HepG2 (cell line): Measurements from ENCODE around the gene TOB1. TPM values are rescaled to one million over a fixed set of nuclear protein-coding genes. Genes with fewer than 3 reads are reported as not detected.

Experiments
- AHR ChIP-seq: IDR thresholded peaks from 2 replicates; pipeline ENCODE4 v1.6.1; 2018; ENCODE audit warnings: missing genetic modification reagents, missing compliant biosample characterization
- CENPX ChIP-seq: sonication (generic); formaldehyde crosslinking; IDR thresholded peaks from 2 replicates; pipeline ENCODE4 v1.9.0; 2021; ENCODE audit warnings: mild to moderate bottlenecking, missing genetic modification reagents, moderate library complexity
- GRHL1 ChIP-seq: sonication (generic); formaldehyde crosslinking; conservative IDR thresholded peaks from 2 replicates; pipeline ENCODE4 v1.8.0; 2022; ENCODE audit warnings: missing genetic modification reagents
- IRX3 ChIP-seq: sonication (generic); formaldehyde crosslinking; IDR thresholded peaks from 2 replicates; pipeline ENCODE4 v1.8.1; 2023; ENCODE audit warnings: mild to moderate bottlenecking, low read depth, missing genetic modification reagents, borderline replicate concordance
- NFIB ChIP-seq: sonication (generic); formaldehyde crosslinking; IDR thresholded peaks from 2 replicates; pipeline ENCODE4 v1.9.0; 2021; ENCODE audit warnings: missing genetic modification reagents, mild to moderate bottlenecking, borderline replicate concordance
- PAX8 ChIP-seq: sonication (generic); formaldehyde crosslinking; IDR thresholded peaks from 2 replicates; pipeline ENCODE4 v1.8.0; 2022; ENCODE audit warnings: mild to moderate bottlenecking, missing genetic modification reagents, borderline replicate concordance
- RFXANK ChIP-seq: IDR thresholded peaks from 2 replicates; pipeline ENCODE4 v1.6.1; 2016
- SATB2 ChIP-seq: sonication (generic); formaldehyde crosslinking; IDR thresholded peaks from 2 replicates; pipeline ENCODE4 v1.5.0; 2020; ENCODE audit warnings: missing genetic modification reagents
- SMAD3 ChIP-seq: sonication (generic); formaldehyde crosslinking; IDR thresholded peaks from 2 replicates; pipeline ENCODE4 v1.4.0; 2020; ENCODE audit warnings: missing genetic modification reagents
- SP5 ChIP-seq: IDR thresholded peaks from 2 replicates; pipeline ENCODE4 v1.6.1; 2016; ENCODE audit warnings: low read depth, borderline replicate concordance
- UBTF ChIP-seq: sonication (generic); formaldehyde crosslinking; IDR thresholded peaks from 2 replicates; pipeline ENCODE4 v1.4.0; 2020; ENCODE audit warnings: mild to moderate bottlenecking, missing genetic modification reagents
- WIZ ChIP-seq: sonication (generic); formaldehyde crosslinking; IDR thresholded peaks from 2 replicates; pipeline ENCODE4 v1.5.1; 2020; ENCODE audit warnings: mild to moderate bottlenecking, missing genetic modification reagents
- ZBTB7B ChIP-seq: sonication (generic); formaldehyde crosslinking; IDR thresholded peaks from 2 replicates; pipeline ENCODE4 v1.4.0; 2020; ENCODE audit warnings: missing genetic modification reagents
- ZFP90 ChIP-seq: sonication (generic); formaldehyde crosslinking; IDR thresholded peaks from 2 replicates; pipeline ENCODE4 v1.8.0; 2022; ENCODE audit warnings: missing genetic modification reagents, mild to moderate bottlenecking, inconsistent platforms, borderline replicate concordance
- ZMYM3 ChIP-seq: sonication (generic); formaldehyde crosslinking; IDR thresholded peaks from 2 replicates; pipeline ENCODE4 v1.5.1; 2020; ENCODE audit warnings: mild to moderate bottlenecking, missing genetic modification reagents
- ZNF224 ChIP-seq: sonication (generic); formaldehyde crosslinking; IDR thresholded peaks from 2 replicates; pipeline ENCODE4 v1.5.0; 2020; ENCODE audit warnings: mild to moderate bottlenecking, missing genetic modification reagents
- ZNF234 ChIP-seq: sonication (generic); formaldehyde crosslinking; conservative IDR thresholded peaks from 2 replicates; pipeline ENCODE4 v1.5.1; 2020; ENCODE audit warnings: mild to moderate bottlenecking, missing genetic modification reagents
- ZNF362 ChIP-seq: sonication (generic); formaldehyde crosslinking; IDR thresholded peaks from 2 replicates; pipeline ENCODE4 v1.4.0; 2020; ENCODE audit warnings: missing genetic modification reagents, mild to moderate bottlenecking, borderline replicate concordance
- ZNF589 ChIP-seq: sonication (generic); formaldehyde crosslinking; conservative IDR thresholded peaks from 2 replicates; pipeline ENCODE4 v1.8.0; 2022; ENCODE audit warnings: mild to moderate bottlenecking, moderate library complexity, missing genetic modification reagents
- ZNF761 ChIP-seq: sonication (generic); formaldehyde crosslinking; conservative IDR thresholded peaks from 2 replicates; pipeline ENCODE4 v1.4.0; 2020; ENCODE audit warnings: mild to moderate bottlenecking, missing genetic modification reagents
- polyA plus RNA-seq, 8 experiments: library from polyadenylated mRNA; depleted of rRNA in 3 of 8; stranded (reverse) in 7 of 8; unstranded in 1 of 8; fragments of >200 nt; fragmentation: Illumina TruSeq in 4 of 8; extraction: Trizol in 4 of 8; gene quantifications; 2 replicates each; pipeline versions ENCODE4 v1.2.1 to v1.2.3, GENCODE V29; 2011 to 2016; ENCODE audit warnings: low read depth in 4 of 8, missing spikeins in 1 of 8, mixed read lengths in 1 of 8; ENCODE audit not compliant: insufficient read depth in 1 of 8
- total RNA-seq, 5 experiments: library from RNA; depleted of rRNA; stranded (reverse); fragments of >200 nt; fragmentation: Illumina TruSeq; extraction: Trizol; gene quantifications; 2 replicates each; pipeline ENCODE4 v1.2.3, GENCODE V29; 2016; ENCODE audit warnings: low read depth in 1 of 5
- TF ChIP-seq, protein P1 (sequence below): sonication (generic); formaldehyde crosslinking; IDR thresholded peaks from 2 replicates; pipeline ENCODE4 v1.5.0; 2020; ENCODE audit warnings: mild to moderate bottlenecking, low read depth, missing genetic modification reagents, borderline replicate concordance
- TF ChIP-seq, protein P2 (sequence below): sonication (generic); formaldehyde crosslinking; IDR thresholded peaks from 2 replicates; pipeline ENCODE4 v1.4.0; 2020; ENCODE audit warnings: missing genetic modification reagents, borderline replicate concordance

TOB1 gene
- total and polyA plus RNA-seq, 2 of the 13 experiments (the other 11 are each of a cell fraction or from before 2014, with no cell fraction given), result 21.9 to 57.7 TPM

DNA sequence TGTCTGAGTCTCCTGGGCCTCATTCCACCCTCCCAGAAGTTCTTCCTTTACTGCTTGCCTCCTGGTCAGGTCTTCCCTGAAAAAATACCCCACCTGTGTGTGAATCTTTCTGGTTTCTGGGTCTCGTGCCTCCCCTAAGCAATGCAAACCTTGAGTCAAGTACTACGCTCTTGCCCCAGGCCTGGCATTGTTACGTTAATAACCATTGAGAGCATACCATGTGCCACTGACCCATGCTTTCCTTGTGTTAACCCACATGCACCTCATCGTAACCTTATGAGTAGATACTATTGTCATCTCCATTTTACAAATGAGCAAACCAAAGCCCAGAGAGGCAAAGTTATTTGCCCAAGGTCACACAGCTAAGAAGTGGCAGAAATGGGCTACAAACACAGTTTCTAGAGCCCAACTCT is 25.4 kb upstream of the TOB1 start (continued):
- no peak for TF ChIP-seq SP5 (CRISPR knock-in tag)
- TF ChIP-seq, protein P1, sequence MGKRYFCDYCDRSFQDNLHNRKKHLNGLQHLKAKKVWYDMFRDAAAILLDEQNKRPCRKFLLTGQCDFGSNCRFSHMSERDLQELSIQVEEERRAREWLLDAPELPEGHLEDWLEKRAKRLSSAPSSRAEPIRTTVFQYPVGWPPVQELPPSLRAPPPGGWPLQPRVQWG, result no peak
- TF ChIP-seq NFIB (CRISPR knock-in tag), result no peak
- peak; percentile 93 for TF ChIP-seq ZMYM3 (CRISPR knock-in tag)
- TF ChIP-seq RFXANK (CRISPR knock-in tag), result no peak
- TF ChIP-seq, protein P2, sequence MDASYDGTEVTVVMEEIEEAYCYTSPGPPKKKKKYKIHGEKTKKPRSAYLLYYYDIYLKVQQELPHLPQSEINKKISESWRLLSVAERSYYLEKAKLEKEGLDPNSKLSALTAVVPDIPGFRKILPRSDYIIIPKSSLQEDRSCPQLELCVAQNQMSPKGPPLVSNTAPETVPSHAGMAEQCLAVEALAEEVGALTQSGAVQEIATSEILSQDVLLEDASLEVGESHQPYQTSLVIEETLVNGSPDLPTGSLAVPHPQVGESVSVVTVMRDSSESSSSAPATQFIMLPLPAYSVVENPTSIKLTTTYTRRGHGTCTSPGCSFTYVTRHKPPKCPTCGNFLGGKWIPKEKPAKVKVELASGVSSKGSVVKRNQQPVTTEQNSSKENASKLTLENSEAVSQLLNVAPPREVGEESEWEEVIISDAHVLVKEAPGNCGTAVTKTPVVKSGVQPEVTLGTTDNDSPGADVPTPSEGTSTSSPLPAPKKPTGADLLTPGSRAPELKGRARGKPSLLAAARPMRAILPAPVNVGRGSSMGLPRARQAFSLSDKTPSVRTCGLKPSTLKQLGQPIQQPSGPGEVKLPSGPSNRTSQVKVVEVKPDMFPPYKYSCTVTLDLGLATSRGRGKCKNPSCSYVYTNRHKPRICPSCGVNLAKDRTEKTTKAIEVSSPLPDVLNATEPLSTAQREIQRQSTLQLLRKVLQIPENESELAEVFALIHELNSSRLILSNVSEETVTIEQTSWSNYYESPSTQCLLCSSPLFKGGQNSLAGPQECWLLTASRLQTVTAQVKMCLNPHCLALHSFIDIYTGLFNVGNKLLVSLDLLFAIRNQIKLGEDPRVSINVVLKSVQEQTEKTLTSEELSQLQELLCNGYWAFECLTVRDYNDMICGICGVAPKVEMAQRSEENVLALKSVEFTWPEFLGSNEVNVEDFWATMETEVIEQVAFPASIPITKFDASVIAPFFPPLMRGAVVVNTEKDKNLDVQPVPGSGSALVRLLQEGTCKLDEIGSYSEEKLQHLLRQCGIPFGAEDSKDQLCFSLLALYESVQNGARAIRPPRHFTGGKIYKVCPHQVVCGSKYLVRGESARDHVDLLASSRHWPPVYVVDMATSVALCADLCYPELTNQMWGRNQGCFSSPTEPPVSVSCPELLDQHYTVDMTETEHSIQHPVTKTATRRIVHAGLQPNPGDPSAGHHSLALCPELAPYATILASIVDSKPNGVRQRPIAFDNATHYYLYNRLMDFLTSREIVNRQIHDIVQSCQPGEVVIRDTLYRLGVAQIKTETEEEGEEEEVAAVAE, result no peak
- TF ChIP-seq AHR, result no peak
- TF ChIP-seq ZFP90 (CRISPR knock-in tag), result 0 out of 2 replicates have a peak, but pooled peaks have one; percentile 12
- no peak for TF ChIP-seq ZNF362 (CRISPR knock-in tag)
- TF ChIP-seq WIZ (CRISPR knock-in tag), result no peak
- no peak for TF ChIP-seq ZNF589 (CRISPR knock-in tag)
- no peak for TF ChIP-seq ZNF234 (CRISPR knock-in tag)
- TF ChIP-seq IRX3 (CRISPR knock-in tag), result no peak
- no peak for TF ChIP-seq ZNF224
- TF ChIP-seq PAX8, result no peak
- no peak for TF ChIP-seq SMAD3 (CRISPR knock-in tag)
- TF ChIP-seq GRHL1 (CRISPR knock-in tag), result no peak
- TF ChIP-seq ZBTB7B (CRISPR knock-in tag), result 0 out of 2 replicates have a peak, but pooled peaks have one; percentile 53
- TF ChIP-seq SATB2 (CRISPR knock-in tag), result no peak
- TF ChIP-seq UBTF (CRISPR knock-in tag), result no peak
- TF ChIP-seq ZNF761 (CRISPR knock-in tag), result 0 out of 2 replicates have a peak, but pooled peaks have one; percentile 19
- TF ChIP-seq CENPX, result no peak
